ENCODE measurements around the gene EYA2.

Gene EYA2

DNA sequence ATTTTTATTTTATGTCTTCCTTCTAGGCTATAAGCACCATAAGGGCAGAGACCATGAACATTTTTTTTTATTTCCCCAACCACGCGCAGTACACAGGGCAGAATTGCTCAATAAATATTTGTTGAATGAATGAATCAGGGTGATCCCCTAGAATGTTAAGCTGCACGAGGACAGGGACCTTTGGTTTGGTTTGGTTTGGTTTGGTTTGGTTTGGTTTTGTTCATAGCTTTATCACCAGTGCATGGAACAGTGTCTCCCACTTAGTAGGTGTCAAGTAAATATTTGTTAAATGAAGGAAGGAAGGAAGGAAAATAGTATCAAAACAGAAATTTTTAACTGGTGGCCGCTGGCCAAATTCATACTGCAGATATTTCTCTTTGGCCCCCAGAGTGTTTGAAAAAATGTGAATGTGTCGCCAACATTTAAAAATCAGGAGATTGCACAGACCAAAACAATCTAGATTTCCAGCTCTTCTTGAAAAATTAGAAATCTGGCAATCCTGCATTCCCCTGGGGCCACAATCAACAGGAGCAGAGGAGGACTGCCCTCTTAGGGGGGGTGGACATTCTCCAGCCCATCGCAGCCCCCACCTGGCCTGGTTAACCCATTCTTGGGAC lies 205.3 kb downstream of the EYA2 start:
- Histone ChIP-seq H3K4ac (ENCODE audit: low read length) (no peak overlapping the region), H3K9me3 (replicated peaks in 1 of 2; ENCODE audit: control insufficient read depth in 2 of 2, insufficient read depth in 1 of 2, low read depth in 1 of 2, low read length in 2 of 2) (no peaks in the 10 kb centered on the region), H3K27me3 (ENCODE audit: control insufficient read depth in 3 of 3, insufficient read depth in 3 of 3, low read depth in 1 of 3, low read length in 3 of 3) (no peaks in the 10 kb centered on the region), H3K4me2 (ENCODE audit: insufficient read depth, low read length, poor library complexity, severe bottlenecking) (no peak overlapping the region), H2AFZ (ENCODE audit: low read length) (no peak overlapping the region), H3K36me3 (replicated peaks in 1 of 2; ENCODE audit: control insufficient read depth in 2 of 2, insufficient read depth in 2 of 2, low read length in 2 of 2) (no peaks in the 10 kb centered on the region), H2AK5ac (ENCODE audit: low read depth, low read length) (no peak overlapping the region), H3K18ac (ENCODE audit: low read length) (no peak overlapping the region), H3K27ac (replicated peaks; ENCODE audit: low read length) (no peak overlapping the region), H3K23ac (ENCODE audit: low read depth, low read length, poor library complexity) (no peak overlapping the region), H4K91ac (ENCODE audit: low read depth, low read length, poor library complexity) (no peak overlapping the region), H2BK5ac (ENCODE audit: low read length) (no peak overlapping the region), H2BK12ac (ENCODE audit: low read length) (no peak overlapping the region), H2BK15ac (ENCODE audit: low read length) (no peak overlapping the region), H3K9ac (ENCODE audit: low read depth, low read length, poor library complexity) (no peak overlapping the region), H3K14ac (ENCODE audit: low read length) (no peak overlapping the region), H2BK120ac (ENCODE audit: low read depth, low read length) (no peak overlapping the region), H3K4me3 (ENCODE audit: low read length in 2 of 2) (no peak overlapping the region), H4K8ac (ENCODE audit: low read depth, low read length) (no peak overlapping the region), H3K79me1 (ENCODE audit: low read depth, low read length) (no peaks in the 10 kb centered on the region), H3K4me1 (ENCODE audit: control insufficient read depth in 2 of 2, insufficient read depth in 1 of 2, low read depth in 1 of 2, low read length in 2 of 2) (no peaks in the 10 kb centered on the region)
- DNase-seq (ENCODE audit: low spot score), result no peak
- no CpG with 5 or more reads among the region's 6 CpGs for WGBS, 2 donors (ENCODE audit: extremely low coverage in 2 of 2, insufficient read length in 2 of 2, insufficient replicate concordance in 1 of 2)

DNA sequence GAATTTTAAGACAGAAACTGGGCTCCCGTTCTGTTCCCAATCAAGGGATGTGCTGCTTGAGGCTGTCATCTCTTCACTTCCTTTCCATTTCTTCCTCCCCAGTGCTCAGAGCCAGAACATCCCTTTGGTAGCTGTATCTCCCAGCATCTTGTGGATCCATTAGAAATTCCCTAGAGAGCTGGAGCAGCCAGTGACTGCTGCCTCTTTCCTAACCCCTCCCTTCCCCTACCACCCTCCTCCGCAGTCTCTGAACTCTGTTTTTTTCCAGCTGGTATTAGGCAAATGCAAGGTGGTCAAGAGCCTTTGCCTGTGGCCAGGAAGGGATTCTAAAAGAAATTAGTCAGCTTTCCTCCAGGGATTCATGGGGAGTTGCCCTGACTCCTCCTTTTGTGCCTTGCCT lies 208.0 kb downstream of the EYA2 start:
- Histone ChIP-seq H2AFZ (ENCODE audit: low read length) (no peak overlapping the region), H2BK120ac (ENCODE audit: low read depth, low read length) (no peak overlapping the region), H2BK15ac (ENCODE audit: low read length) (no peak overlapping the region), H3K4me2 (ENCODE audit: insufficient read depth, low read length, poor library complexity, severe bottlenecking) (no peak overlapping the region), H3K4me1 (ENCODE audit: control insufficient read depth in 2 of 2, insufficient read depth in 1 of 2, low read depth in 1 of 2, low read length in 2 of 2) (no peaks in the 10 kb centered on the region), H2BK12ac (ENCODE audit: low read length) (no peak overlapping the region), H3K9ac (ENCODE audit: low read depth, low read length, poor library complexity) (no peak overlapping the region), H4K91ac (ENCODE audit: low read depth, low read length, poor library complexity) (no peak overlapping the region), H2BK5ac (ENCODE audit: low read length) (no peak overlapping the region), H3K27ac (replicated peaks; ENCODE audit: low read length) (no peak overlapping the region), H3K18ac (ENCODE audit: low read length) (no peak overlapping the region), H3K4me3 (ENCODE audit: low read length in 2 of 2) (no peak overlapping the region), H3K14ac (ENCODE audit: low read length) (no peak overlapping the region), H3K79me1 (ENCODE audit: low read depth, low read length) (no peaks in the 10 kb centered on the region), H3K4ac (ENCODE audit: low read length) (no peak overlapping the region), H4K8ac (ENCODE audit: low read depth, low read length) (no peak overlapping the region), H3K36me3 (replicated peaks in 1 of 2; ENCODE audit: control insufficient read depth in 2 of 2, insufficient read depth in 2 of 2, low read length in 2 of 2) (no peaks in the 10 kb centered on the region), H2AK5ac (ENCODE audit: low read depth, low read length) (no peak overlapping the region), H3K27me3 (ENCODE audit: control insufficient read depth in 3 of 3, insufficient read depth in 3 of 3, low read depth in 1 of 3, low read length in 3 of 3) (no peaks in the 10 kb centered on the region), H3K9me3 (replicated peaks in 1 of 2; ENCODE audit: control insufficient read depth in 2 of 2, insufficient read depth in 1 of 2, low read depth in 1 of 2, low read length in 2 of 2) (no peaks in the 10 kb centered on the region), H3K23ac (ENCODE audit: low read depth, low read length, poor library complexity) (no peak overlapping the region)
- no CpG with 5 or more reads among the region's 2 CpGs for WGBS, 2 donors (ENCODE audit: extremely low coverage in 2 of 2, insufficient read length in 2 of 2, insufficient replicate concordance in 1 of 2)
- DNase-seq (ENCODE audit: low spot score), result no peak

DNA sequence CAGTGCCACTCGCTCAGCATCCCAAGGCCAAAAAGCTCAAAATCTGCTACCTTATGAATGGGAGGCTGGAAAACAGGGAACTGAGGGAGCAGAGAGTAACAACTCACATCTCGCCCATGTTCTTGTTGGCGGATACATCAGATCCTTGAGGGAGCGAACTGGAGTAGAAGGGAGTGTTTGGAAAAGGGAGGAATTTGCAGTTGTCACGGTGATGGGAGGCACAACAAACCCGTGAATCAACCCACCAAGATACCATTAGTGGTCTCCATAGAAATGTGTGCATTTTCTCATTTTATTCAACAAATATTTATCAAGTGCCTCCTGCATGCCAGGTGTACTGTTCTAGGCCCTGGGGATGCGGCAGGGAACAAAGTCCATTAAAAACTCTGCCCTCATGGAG lies 212.1 kb downstream of the EYA2 start:
- DNase-seq (ENCODE audit: low spot score), result no peak
- no CpG with 5 or more reads among the region's 7 CpGs for WGBS, 2 donors (ENCODE audit: extremely low coverage in 2 of 2, insufficient read length in 2 of 2, insufficient replicate concordance in 1 of 2)
- H2BK120ac ChIP-seq (ENCODE audit: low read depth, low read length), result no peak overlapping the region

DNA sequence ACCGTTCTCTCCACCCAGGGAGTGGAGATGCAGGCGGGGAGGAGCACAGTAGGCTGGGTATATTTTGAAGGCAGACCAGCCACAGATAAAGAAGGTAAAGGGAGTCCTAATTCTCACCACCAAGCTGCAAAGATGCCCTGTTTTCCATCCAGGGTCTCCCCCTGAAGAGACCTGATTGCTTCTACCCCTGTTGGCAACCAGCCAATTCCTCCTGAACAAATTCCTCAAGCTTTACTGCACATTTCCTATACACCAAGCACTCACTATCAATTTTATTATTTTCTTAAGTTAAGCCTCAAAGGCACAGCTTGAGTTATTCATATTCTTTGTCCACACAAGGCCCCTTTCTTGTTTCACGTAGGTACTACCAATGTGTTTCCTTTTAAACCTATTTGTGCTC lies 214.4 kb downstream of the EYA2 start:
- no peaks in the 10 kb centered on the region for H3K79me1 ChIP-seq (ENCODE audit: low read depth, low read length)
- H3K9me3 ChIP-seq (replicated peaks in 1 of 2; ENCODE audit: control insufficient read depth in 2 of 2, insufficient read depth in 1 of 2, low read depth in 1 of 2, low read length in 2 of 2), result no peaks in the 10 kb centered on the region
- H3K4me3 ChIP-seq (ENCODE audit: low read length in 2 of 2), result no peak overlapping the region
- no peak overlapping the region for H3K14ac ChIP-seq (ENCODE audit: low read length)
- no peaks in the 10 kb centered on the region for H3K4me1 ChIP-seq (ENCODE audit: control insufficient read depth in 2 of 2, insufficient read depth in 1 of 2, low read depth in 1 of 2, low read length in 2 of 2)
- H4K91ac ChIP-seq (ENCODE audit: low read depth, low read length, poor library complexity), result no peak overlapping the region
- H2BK120ac ChIP-seq (ENCODE audit: low read depth, low read length), result no peak overlapping the region
- no peak for DNase-seq (ENCODE audit: low spot score)
- WGBS, 2 donors (ENCODE audit: extremely low coverage in 2 of 2, insufficient read length in 2 of 2, insufficient replicate concordance in 1 of 2), result no CpG with 5 or more reads among the region's 3 CpGs
- H2AK5ac ChIP-seq (ENCODE audit: low read depth, low read length), result no peak overlapping the region
- H3K9ac ChIP-seq (ENCODE audit: low read depth, low read length, poor library complexity), result no peak overlapping the region
- H3K23ac ChIP-seq (ENCODE audit: low read depth, low read length, poor library complexity), result no peak overlapping the region
- no peak overlapping the region for H4K8ac ChIP-seq (ENCODE audit: low read depth, low read length)
- no peak overlapping the region for H3K27ac ChIP-seq (replicated peaks; ENCODE audit: low read length)
- H2AFZ ChIP-seq (ENCODE audit: low read length), result no peak overlapping the region
- H2BK12ac ChIP-seq (ENCODE audit: low read length), result no peak overlapping the region
- H3K36me3 ChIP-seq (replicated peaks in 1 of 2; ENCODE audit: control insufficient read depth in 2 of 2, insufficient read depth in 2 of 2, low read length in 2 of 2), result no peaks in the 10 kb centered on the region
- H2BK15ac ChIP-seq (ENCODE audit: low read length), result no peak overlapping the region
- no peaks in the 10 kb centered on the region for H3K27me3 ChIP-seq (ENCODE audit: control insufficient read depth in 3 of 3, insufficient read depth in 3 of 3, low read depth in 1 of 3, low read length in 3 of 3)
- H2BK5ac ChIP-seq (ENCODE audit: low read length), result no peak overlapping the region
- H3K4me2 ChIP-seq (ENCODE audit: insufficient read depth, low read length, poor library complexity, severe bottlenecking), result no peak overlapping the region
- no peak overlapping the region for H3K4ac ChIP-seq (ENCODE audit: low read length)
- H3K18ac ChIP-seq (ENCODE audit: low read length), result no peak overlapping the region

More for the DNA sequence above, 212.1 kb downstream of the EYA2 start:
- H3K4ac ChIP-seq (ENCODE audit: low read length), result no peak overlapping the region
- no peak overlapping the region for H3K14ac ChIP-seq (ENCODE audit: low read length)
- H3K4me1 ChIP-seq (ENCODE audit: control insufficient read depth in 2 of 2, insufficient read depth in 1 of 2, low read depth in 1 of 2, low read length in 2 of 2), result no peaks in the 10 kb centered on the region
- H2AK5ac ChIP-seq (ENCODE audit: low read depth, low read length), result no peak overlapping the region
- H3K4me3 ChIP-seq (ENCODE audit: low read length in 2 of 2), result no peak overlapping the region
- H3K9ac ChIP-seq (ENCODE audit: low read depth, low read length, poor library complexity), result no peak overlapping the region
- H2AFZ ChIP-seq (ENCODE audit: low read length), result no peak overlapping the region
- no peak overlapping the region for H4K8ac ChIP-seq (ENCODE audit: low read depth, low read length)
- H3K9me3 ChIP-seq (replicated peaks in 1 of 2; ENCODE audit: control insufficient read depth in 2 of 2, insufficient read depth in 1 of 2, low read depth in 1 of 2, low read length in 2 of 2), result no peaks in the 10 kb centered on the region
- no peaks in the 10 kb centered on the region for H3K79me1 ChIP-seq (ENCODE audit: low read depth, low read length)
- H2BK5ac ChIP-seq (ENCODE audit: low read length), result no peak overlapping the region
- no peak overlapping the region for H2BK15ac ChIP-seq (ENCODE audit: low read length)
- H3K27ac ChIP-seq (replicated peaks; ENCODE audit: low read length), result no peak overlapping the region
- no peak overlapping the region for H3K18ac ChIP-seq (ENCODE audit: low read length)
- no peak overlapping the region for H4K91ac ChIP-seq (ENCODE audit: low read depth, low read length, poor library complexity)
- no peak overlapping the region for H2BK12ac ChIP-seq (ENCODE audit: low read length)
- no peaks in the 10 kb centered on the region for H3K36me3 ChIP-seq (replicated peaks in 1 of 2; ENCODE audit: control insufficient read depth in 2 of 2, insufficient read depth in 2 of 2, low read length in 2 of 2)
- H3K4me2 ChIP-seq (ENCODE audit: insufficient read depth, low read length, poor library complexity, severe bottlenecking), result no peak overlapping the region
- no peaks in the 10 kb centered on the region for H3K27me3 ChIP-seq (ENCODE audit: control insufficient read depth in 3 of 3, insufficient read depth in 3 of 3, low read depth in 1 of 3, low read length in 3 of 3)
- H3K23ac ChIP-seq (ENCODE audit: low read depth, low read length, poor library complexity), result no peak overlapping the region

All from neuronal stem cell (in vitro differentiated cells).